ENCODE measurements around the gene CCDC183.
A peak's percentile ranks its signal among the peaks of the same experiment; 100 is the strongest.

DNA sequence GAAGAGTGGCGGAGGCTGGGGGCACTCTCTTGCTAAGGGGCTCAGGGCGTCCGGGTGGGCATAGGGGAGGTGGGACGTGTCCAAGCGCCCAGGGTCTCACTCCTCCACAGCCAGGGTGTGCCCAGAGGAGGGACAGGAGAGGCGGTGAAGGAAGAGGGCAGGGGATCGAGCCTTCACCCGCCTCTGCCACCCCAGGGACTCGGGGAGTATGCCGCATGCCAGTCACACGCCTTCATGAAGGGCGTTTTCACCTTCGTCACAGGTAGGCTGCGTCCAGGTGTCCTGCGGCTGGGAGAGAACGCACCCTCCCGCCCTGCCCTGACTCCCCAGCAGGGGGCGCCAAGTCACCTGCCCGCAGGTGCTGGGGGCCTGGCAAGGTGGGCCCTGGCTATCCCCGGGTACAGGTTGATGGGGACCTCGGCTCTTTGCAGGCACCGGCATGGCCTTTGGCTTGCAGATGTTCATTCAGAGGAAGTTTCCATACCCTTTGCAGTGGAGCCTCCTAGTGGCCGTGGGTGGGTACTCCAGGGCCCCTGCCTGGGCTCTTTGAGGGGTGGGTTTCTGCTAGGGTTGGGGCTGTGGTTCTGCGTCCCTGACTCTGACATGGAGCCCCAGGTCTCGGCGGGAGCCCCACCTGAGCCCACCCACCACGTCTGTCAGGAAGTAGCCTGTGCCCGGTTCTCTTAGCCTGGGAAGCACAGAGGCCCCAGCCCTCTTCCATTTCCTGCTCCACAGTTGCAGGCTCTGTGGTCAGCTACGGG is 4.4 kb upstream of the CCDC183 start:
- TF ChIP-seq, protein P1, sequence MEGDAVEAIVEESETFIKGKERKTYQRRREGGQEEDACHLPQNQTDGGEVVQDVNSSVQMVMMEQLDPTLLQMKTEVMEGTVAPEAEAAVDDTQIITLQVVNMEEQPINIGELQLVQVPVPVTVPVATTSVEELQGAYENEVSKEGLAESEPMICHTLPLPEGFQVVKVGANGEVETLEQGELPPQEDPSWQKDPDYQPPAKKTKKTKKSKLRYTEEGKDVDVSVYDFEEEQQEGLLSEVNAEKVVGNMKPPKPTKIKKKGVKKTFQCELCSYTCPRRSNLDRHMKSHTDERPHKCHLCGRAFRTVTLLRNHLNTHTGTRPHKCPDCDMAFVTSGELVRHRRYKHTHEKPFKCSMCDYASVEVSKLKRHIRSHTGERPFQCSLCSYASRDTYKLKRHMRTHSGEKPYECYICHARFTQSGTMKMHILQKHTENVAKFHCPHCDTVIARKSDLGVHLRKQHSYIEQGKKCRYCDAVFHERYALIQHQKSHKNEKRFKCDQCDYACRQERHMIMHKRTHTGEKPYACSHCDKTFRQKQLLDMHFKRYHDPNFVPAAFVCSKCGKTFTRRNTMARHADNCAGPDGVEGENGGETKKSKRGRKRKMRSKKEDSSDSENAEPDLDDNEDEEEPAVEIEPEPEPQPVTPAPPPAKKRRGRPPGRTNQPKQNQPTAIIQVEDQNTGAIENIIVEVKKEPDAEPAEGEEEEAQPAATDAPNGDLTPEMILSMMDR (IDR thresholded peaks at IDR 0.05), result peak; percentile 94 to 99 (median 97)
- peak; percentile 60 to 84 (median 81) for TF ChIP-seq POLR2A (IDR thresholded peaks at IDR 0.05)

All from body of pancreas (tissue), 4 donors.